Memory B cell (primary cell): ENCODE results near the gene AMPD3.
A peak's percentile ranks its signal among the peaks of the same experiment; 100 is the strongest.

Experiments
- ATAC-seq: fragments of 150-1000 bp; cut with Tn5 transposase; 2 replicates; pipeline ENCODE4 v1.10.0; 2021; ENCODE audit warnings: low read depth, mild to moderate bottlenecking, moderate library complexity
- DNase-seq, 2 donors: peaks; one replicate each; pipeline ENCODE4 v3.0.0; 2022; ENCODE audit warnings: low spot score in 2 of 2
- H3K27ac Mint-ChIP-seq: one replicate; pipeline ENCODE4 v1.8.0; 2022; ENCODE audit warnings: mild to moderate bottlenecking, moderate library complexity, mixed read lengths
- H3K27me3 Mint-ChIP-seq: one replicate; pipeline ENCODE4 v1.8.0; 2022; ENCODE audit warnings: mixed read lengths
- H3K36me3 Mint-ChIP-seq: one replicate; pipeline ENCODE4 v1.8.0; 2022; ENCODE audit warnings: mild to moderate bottlenecking, mixed read lengths
- H3K4me1 Mint-ChIP-seq: one replicate; pipeline ENCODE4 v1.8.0; 2022; ENCODE audit warnings: mixed read lengths
- H3K4me3 Mint-ChIP-seq: one replicate; pipeline ENCODE4 v1.8.0; 2022; ENCODE audit warnings: mild to moderate bottlenecking, moderate library complexity, mixed read lengths
- H3K9me3 Mint-ChIP-seq: one replicate; pipeline ENCODE4 v1.8.0; 2022; ENCODE audit warnings: mixed read lengths

AMPD3 gene

DNA sequence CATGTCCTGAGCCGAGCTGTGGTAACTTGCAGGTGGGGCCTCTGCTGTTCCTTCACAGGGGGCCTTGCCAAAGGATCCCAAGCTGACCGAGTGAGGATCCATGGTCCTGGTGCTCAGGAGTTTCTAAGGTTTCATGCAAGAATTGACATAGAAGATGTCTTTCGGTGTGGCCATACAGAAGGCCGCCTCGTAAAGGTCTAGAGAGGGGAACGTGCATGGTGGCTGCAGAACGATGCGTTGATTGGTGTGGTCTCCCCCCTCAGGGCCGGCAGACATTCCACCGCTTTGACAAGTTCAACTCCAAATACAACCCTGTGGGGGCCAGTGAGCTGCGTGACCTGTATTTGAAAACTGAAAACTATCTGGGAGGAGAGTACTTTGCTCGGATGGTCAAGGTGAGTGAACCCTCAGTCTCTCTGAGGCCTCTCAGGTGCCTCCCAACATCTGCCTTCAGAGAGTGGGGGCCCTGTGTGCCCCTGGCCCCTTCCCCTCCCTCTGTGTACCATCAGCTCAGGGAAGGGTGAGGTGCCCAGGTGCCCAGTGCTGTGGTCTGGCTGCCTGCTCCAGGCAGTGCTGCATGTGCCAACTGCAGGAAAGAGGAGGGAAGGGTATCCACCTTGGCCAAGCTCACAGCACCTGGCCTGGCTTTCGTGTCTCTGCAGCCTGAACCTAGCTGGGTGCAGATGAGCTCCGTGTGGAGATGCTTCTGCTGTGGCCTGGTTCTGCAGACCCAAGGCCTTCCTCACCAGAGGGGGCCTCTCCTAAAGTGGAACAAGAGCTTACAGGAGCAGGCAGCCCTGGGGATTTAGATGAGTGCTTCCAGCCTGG lies 39.8 kb downstream of the AMPD3 start:
- H3K36me3 Mint-ChIP-seq, result peaks cover 51% of the 10 kb centered on the region
- H3K27ac Mint-ChIP-seq, result no peak overlapping the region
- ATAC-seq (no peak), DNase-seq (peak in 1 of 2 donors; percentile 6)
- H3K4me1 Mint-ChIP-seq, result peaks cover 13% of the 10 kb centered on the region
- no peak overlapping the region for H3K4me3 Mint-ChIP-seq
- no peaks in the 10 kb centered on the region for H3K9me3 Mint-ChIP-seq
- H3K27me3 Mint-ChIP-seq, result no peaks in the 10 kb centered on the region

DNA sequence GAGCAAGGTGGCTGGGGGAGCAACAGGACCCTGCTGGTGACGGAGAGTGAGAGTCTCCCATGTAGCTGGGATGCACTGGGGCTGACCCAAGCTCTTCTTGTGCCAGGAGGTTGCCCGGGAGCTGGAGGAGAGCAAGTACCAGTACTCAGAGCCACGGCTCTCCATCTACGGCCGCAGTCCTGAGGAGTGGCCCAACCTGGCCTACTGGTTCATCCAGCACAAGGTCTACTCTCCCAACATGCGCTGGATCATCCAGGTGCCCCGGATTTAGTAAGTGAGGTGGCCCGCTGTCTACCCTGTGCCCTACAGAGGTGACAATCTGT lies 40.4 kb downstream of the AMPD3 start:
- Mint-ChIP-seq H3K36me3 (peaks cover 50% of the 10 kb centered on the region), H3K9me3 (no peaks in the 10 kb centered on the region), H3K4me3 (no peak overlapping the region), H3K27ac (no peak overlapping the region), H3K4me1 (peaks cover 9% of the 10 kb centered on the region), H3K27me3 (no peaks in the 10 kb centered on the region)
- ATAC-seq (no peak), DNase-seq (peak in 1 of 2 donors; percentile 3)

DNA sequence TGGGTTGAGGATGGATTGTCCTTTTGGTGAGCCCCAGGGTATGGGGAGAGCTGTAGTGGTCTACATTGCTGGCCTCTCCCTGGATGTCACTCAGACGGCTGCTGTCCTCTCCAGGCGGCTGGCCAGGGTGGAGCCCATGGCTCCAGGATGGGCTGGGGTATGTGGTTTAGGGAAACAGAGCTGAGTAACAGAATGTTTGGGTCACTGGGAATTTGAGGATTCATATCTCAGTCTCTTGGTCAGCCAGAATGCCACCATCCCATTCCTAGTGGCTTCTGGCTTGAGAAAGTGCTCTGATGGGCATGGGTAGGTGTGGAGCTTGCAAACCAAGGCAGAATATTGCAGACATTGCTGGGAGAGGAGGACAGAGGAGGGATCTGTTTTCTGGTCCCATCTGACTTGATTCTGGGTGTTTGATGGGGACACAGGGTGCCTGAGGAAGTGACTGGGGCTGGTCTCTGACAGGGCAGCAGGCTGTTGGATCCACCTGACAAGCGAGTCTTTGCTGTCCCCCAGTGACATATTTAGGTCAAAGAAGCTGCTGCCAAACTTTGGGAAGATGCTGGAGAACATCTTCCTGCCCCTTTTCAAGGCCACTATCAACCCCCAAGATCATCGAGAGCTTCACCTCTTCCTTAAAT lies 41.4 kb downstream of the AMPD3 start:
- Mint-ChIP-seq H3K9me3 (no peaks in the 10 kb centered on the region), H3K36me3 (peaks cover 51% of the 10 kb centered on the region), H3K27me3 (no peaks in the 10 kb centered on the region), H3K27ac (peak overlapping the region; percentile 47), H3K4me3 (no peak overlapping the region), H3K4me1 (peaks cover 5% of the 10 kb centered on the region)
- DNase-seq (peak in 1 of 2 donors; percentile 6), ATAC-seq (no peak)

DNA sequence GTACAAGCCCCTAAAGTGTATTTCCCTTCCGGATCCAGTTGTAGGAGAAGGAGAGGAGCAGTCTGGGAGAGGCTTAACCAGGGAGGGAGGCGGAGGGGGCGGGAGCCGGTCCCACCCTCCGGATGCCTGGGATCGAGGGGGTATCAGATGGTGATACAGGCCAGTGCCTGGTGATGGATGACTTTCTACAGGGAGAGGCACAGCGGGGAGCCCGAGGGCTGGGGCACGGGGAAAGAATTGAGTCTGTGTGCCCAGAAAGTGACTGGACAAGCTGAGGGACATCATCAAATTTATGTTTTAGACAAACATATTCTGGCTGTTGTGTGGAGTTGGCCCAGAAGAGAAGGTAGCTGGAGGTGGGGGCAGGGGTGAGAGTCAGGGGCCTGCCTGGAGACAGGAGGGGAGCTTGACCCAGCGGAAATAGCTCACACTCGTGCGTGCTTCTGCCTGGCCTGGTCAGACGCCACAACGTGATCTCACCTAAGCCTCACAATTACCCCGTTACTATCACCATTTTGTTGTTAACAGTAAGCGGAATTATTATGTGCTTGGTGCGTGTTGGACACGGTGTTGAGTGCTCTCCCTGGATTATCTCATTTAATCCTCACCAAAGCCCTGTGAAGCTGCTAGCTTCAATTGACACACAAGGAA lies 42.4 kb downstream of the AMPD3 start:
- Mint-ChIP-seq H3K9me3 (no peaks in the 10 kb centered on the region), H3K4me3 (no peak overlapping the region), H3K4me1 (peaks cover 8% of the 10 kb centered on the region), H3K36me3 (peaks cover 46% of the 10 kb centered on the region), H3K27me3 (no peaks in the 10 kb centered on the region), H3K27ac (peak overlapping the region; percentile 20)
- no peak for ATAC-seq
- peak in 1 of 2 donors; percentile 5 for DNase-seq

DNA sequence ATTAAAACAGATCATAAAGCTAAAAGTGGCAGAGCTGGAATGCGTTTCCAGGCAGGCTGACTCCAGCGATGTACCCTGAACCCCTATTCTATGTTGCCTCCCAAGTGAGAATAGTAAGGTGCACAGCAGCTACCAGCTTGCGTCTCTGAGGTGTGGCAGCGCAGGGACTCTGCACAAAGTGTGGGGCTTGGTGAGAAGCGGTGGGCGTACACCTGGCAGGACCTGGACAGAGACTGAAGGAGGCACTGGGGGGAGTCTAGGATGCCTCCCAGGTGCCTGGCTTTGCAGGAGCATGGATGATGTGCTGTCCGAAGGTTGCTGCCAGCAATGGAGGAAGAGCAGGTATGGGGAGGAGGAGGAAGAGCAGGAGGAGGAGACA lies 42.9 kb downstream of the AMPD3 start:
- H3K9me3 Mint-ChIP-seq, result peaks cover under 1% of the 10 kb centered on the region
- peaks cover 13% of the 10 kb centered on the region for H3K4me1 Mint-ChIP-seq
- H3K27ac Mint-ChIP-seq, result peak overlapping the region; percentile 15
- ATAC-seq (no peak), DNase-seq (peak in 1 of 2 donors; percentile 4)
- H3K36me3 Mint-ChIP-seq, result peaks cover 46% of the 10 kb centered on the region
- H3K4me3 Mint-ChIP-seq, result no peak overlapping the region
- no peaks in the 10 kb centered on the region for H3K27me3 Mint-ChIP-seq

DNA sequence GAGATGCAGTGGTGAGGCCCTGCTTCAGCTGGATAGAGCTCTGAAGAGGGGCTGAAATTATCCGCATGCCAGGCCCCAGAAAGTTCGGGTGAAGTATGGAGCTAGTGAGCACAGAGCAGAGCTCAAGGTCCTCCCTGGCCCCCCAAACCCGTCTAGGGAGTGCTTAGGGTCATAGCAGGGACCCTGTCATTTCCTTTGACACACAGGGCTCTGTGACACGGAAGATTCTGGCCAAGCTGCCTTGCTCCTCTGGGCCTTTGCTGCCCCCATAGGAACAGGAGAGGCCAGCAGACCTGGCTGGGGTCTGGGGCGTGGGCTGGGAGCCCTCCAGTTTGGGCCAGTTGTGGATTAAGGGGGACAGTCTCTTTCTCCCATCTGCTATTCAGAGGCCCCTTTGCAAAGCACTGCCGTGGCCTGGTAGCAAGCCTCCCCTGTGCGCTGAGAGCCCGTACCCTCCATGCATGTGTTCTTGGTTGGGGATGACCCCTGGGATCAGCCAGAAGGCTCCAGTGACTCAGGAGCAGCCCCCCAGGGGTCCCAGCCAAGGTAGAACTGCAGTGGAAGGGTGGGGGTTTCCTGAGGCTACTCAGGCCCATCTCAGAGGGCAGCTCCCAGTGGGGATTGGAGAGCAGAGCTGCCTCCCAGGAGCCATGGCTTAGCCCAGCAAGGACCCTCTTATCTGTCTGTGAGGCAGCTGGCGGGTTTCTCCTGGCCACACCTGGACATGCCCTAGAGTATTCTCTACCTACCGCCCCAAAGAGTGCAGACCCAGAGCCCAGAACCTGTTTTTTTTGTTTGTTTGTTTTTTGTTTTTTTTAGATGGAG lies 43.6 kb downstream of the AMPD3 start:
- Mint-ChIP-seq H3K27ac (peak overlapping the region; percentile 47), H3K4me1 (peaks cover 16% of the 10 kb centered on the region), H3K36me3 (peaks cover 46% of the 10 kb centered on the region), H3K9me3 (peaks cover 2% of the 10 kb centered on the region), H3K27me3 (no peaks in the 10 kb centered on the region), H3K4me3 (no peak overlapping the region)
- DNase-seq, result peak in 1 of 2 donors; percentile 6
- no peak for ATAC-seq

DNA sequence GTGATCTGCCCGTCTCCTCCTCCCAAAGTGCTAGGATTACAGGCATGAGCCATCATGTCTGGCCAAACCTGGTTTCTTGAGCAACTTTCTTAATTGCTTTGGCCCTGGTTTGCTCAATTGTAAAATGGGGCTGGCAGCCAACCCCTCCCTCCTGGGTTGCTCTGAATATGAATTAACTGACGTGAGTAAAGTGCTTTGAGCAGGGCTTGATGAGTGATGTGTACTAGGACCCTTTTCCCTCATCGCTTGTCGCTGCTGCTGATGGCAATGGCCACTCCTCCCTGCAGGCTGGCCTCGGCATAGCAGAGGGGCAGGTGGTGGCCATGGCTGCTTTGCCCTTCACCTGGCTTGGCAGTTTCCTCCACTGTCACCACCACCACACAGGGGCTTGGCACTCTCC lies 44.4 kb downstream of the AMPD3 start:
- H3K4me1 Mint-ChIP-seq, result peaks cover 20% of the 10 kb centered on the region
- H3K36me3 Mint-ChIP-seq, result peaks cover 49% of the 10 kb centered on the region
- peaks cover 2% of the 10 kb centered on the region for H3K9me3 Mint-ChIP-seq
- no peak overlapping the region for H3K4me3 Mint-ChIP-seq
- ATAC-seq (no peak), DNase-seq (peak in 1 of 2 donors; percentile 2)
- no peaks in the 10 kb centered on the region for H3K27me3 Mint-ChIP-seq
- H3K27ac Mint-ChIP-seq, result peak overlapping the region; percentile 47

DNA sequence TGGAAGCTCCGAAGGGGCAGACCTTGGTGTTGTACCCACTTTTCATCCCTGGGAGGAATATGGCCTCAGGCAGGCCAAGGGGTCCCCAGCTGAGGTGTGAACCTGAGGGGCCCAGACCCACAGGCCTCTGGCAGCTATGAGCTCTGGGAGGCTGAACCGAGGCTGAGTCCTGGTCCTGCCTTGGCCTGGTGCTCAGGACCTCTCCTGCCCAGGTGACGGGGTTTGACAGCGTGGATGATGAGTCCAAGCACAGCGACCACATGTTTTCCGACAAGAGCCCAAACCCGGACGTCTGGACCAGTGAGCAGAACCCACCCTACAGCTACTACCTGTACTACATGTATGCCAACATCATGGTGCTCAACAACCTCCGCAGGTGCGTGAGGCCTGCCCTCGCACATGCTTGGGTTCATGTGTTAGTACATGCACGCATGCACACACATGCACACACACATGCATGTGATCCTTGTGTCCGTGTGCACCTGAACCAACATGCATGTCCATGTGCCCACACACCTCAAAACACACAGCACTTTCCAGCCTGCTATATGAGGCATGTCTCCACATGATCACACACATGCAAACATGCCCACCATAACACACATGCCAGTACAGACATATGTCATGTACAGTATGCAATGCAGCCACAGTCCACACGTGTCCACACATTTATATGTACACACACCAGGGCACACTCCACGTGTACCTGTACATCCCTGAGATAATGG lies 45.0 kb downstream of the AMPD3 start:
- H3K4me1 Mint-ChIP-seq, result peaks cover 20% of the 10 kb centered on the region
- no peak for ATAC-seq
- peaks cover 50% of the 10 kb centered on the region for H3K36me3 Mint-ChIP-seq
- DNase-seq, result peak in 1 of 2 donors; percentile 5
- H3K9me3 Mint-ChIP-seq, result peaks cover 2% of the 10 kb centered on the region
- H3K27ac Mint-ChIP-seq, result no peak overlapping the region
- no peak overlapping the region for H3K4me3 Mint-ChIP-seq
- no peaks in the 10 kb centered on the region for H3K27me3 Mint-ChIP-seq

DNA sequence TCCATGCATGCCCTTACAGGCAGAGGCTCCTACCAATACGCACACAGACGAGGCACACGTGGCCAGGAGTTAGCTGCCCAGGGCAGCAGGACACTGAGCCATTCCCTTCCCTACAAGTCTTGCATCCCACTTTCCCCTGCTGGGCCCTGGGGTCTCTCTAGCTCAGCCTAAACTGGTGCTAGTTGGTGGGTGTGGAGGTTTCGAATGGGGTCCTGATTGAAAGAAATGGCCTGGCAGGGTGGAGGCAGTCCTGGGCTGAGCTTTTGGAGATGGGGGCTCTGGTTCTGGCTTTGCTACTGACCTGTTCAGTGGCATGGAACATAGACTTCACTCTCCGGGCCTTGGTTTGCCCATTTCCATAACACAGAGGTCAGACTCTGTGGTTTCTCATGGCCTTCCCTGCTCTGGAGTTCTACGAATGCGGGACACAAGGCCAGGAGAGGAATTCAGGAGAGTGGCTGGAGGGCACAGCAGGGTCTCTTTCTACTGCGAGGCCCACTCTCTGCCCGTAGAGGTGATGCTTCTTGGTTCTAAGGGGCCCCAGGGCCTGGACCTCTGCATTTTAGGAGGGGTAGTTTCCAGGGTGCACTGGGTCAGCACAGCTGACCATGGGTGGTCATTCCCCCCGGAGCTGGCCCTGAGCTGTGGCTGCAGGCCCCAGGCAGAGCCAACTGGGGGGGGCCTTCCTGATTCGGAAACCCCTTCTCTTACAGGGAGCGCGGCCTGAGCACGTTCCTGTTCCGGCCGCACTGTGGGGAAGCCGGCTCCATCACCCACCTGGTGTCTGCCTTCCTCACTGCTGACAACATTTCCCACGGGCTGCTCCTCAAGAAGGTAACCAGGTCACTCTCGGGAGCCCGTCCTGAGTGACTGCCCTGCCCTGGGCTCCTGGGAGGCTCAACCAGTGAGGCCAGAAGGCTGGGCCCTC lies 46.0 kb downstream of the AMPD3 start:
- Mint-ChIP-seq H3K27me3 (no peaks in the 10 kb centered on the region), H3K27ac (no peak overlapping the region), H3K4me3 (no peak overlapping the region), H3K36me3 (peaks cover 51% of the 10 kb centered on the region), H3K9me3 (peaks cover 2% of the 10 kb centered on the region), H3K4me1 (peaks cover 20% of the 10 kb centered on the region)
- DNase-seq (peak in 1 of 2 donors; percentile 6), ATAC-seq (no peak)

DNA sequence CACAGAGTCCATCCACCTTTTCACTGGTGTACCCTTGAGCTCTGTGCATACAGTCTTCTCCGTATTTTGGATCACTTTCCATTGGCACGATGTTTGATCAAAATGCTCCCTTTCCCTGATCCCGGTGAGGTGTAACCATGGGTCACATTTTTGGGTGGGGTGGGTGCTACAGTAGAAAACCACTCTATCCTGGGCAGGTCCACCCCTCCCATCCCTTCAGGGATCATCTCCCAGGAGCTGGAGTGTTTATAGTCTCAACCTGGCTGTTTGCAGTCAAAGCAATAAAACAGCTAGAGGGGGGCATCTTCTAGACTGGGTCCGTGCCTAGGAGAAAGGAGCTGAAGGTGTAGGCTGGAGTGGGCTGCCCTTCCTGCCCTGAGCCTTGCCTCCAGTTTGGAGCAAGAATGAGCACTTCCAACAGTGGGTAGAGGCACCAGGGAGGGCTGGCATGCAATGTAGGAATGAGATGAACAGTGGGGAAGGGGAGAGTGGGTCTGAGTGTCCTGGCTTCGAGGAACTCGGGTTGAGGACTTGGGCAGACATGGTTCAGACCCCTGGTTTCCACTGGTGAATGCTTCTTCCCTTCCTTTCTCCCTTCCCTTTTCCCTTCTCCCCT lies 47.1 kb downstream of the AMPD3 start:
- Mint-ChIP-seq H3K36me3 (peaks cover 43% of the 10 kb centered on the region), H3K4me1 (peaks cover 20% of the 10 kb centered on the region), H3K27me3 (no peaks in the 10 kb centered on the region), H3K27ac (peak overlapping the region; percentile 94), H3K9me3 (peaks cover 2% of the 10 kb centered on the region), H3K4me3 (no peak overlapping the region)
- no peak for ATAC-seq
- peak in 1 of 2 donors; percentile 6 for DNase-seq

DNA sequence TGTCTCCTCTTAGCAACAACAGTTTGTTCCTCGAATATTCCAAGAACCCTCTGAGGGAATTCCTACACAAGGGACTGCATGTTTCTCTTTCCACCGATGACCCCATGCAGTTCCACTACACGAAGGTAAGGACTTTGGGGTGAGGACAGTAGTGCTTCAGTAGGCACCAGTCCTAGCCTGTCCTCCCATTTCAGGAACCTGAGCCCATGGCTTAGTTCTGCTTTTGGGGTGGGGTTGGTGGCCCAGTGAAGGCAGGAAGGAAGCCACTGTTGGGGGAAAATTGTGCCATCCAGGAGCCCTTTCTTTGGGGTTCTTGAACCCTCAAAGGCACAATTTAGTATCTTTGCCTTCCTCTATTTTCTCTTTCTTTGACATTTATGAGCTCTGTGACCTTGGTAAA lies 47.7 kb downstream of the AMPD3 start:
- H3K4me3 Mint-ChIP-seq, result peak overlapping the region; percentile 11
- DNase-seq, result peak in 1 of 2 donors; percentile 9

DNA sequence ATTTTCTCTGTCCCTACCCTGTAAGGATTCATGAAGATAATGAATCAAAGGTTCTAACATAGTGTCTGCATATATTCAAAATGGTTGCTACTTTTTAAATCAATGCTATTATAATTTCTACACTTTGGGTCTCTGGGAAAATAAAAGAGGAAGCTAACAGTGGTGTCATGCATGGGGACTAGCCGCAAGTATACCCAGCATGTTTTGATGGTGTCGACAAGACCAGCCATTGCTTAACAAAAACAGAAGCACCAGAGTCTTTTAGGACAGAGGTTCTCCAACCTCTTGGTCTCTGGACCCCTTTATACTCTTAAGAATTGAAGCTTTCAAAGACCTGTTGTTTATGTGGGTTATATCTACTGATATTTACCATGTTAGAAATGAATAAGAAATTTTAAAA lies 48.2 kb downstream of the AMPD3 start:
- H3K36me3 Mint-ChIP-seq, result peaks cover 33% of the 10 kb centered on the region
- DNase-seq (peak in 1 of 2 donors; percentile 9), ATAC-seq (peak; percentile 87)
- peak overlapping the region; percentile 94 for H3K27ac Mint-ChIP-seq
- peak overlapping the region; percentile 11 for H3K4me3 Mint-ChIP-seq
- peaks cover 2% of the 10 kb centered on the region for H3K9me3 Mint-ChIP-seq
- H3K27me3 Mint-ChIP-seq, result no peaks in the 10 kb centered on the region
- peaks cover 16% of the 10 kb centered on the region for H3K4me1 Mint-ChIP-seq

More for the DNA sequence above, 47.7 kb downstream of the AMPD3 start:
- peak; percentile 47 for ATAC-seq
- peaks cover 38% of the 10 kb centered on the region for H3K36me3 Mint-ChIP-seq
- no peaks in the 10 kb centered on the region for H3K27me3 Mint-ChIP-seq
- peak overlapping the region; percentile 94 for H3K27ac Mint-ChIP-seq
- H3K9me3 Mint-ChIP-seq, result peaks cover 2% of the 10 kb centered on the region
- peaks cover 20% of the 10 kb centered on the region for H3K4me1 Mint-ChIP-seq
